NOMO-1 treated with dmso at 0.1 percent for 144 hours (cell line): Measurements from ENCODE around the gene LRRC7.
"Not testable (repeated sequence)": the region's sequence is repeated elsewhere in the genome, so short reads cannot be mapped to it uniquely, and the experiment has no call there.

Source experiments
- DNase-seq: peaks from one replicate; lab custom pipeline; 2025; ENCODE audit not compliant: unreplicated experiment; lab: John Stamatoyannopoulos, UW

LRRC7 gene

DNA sequence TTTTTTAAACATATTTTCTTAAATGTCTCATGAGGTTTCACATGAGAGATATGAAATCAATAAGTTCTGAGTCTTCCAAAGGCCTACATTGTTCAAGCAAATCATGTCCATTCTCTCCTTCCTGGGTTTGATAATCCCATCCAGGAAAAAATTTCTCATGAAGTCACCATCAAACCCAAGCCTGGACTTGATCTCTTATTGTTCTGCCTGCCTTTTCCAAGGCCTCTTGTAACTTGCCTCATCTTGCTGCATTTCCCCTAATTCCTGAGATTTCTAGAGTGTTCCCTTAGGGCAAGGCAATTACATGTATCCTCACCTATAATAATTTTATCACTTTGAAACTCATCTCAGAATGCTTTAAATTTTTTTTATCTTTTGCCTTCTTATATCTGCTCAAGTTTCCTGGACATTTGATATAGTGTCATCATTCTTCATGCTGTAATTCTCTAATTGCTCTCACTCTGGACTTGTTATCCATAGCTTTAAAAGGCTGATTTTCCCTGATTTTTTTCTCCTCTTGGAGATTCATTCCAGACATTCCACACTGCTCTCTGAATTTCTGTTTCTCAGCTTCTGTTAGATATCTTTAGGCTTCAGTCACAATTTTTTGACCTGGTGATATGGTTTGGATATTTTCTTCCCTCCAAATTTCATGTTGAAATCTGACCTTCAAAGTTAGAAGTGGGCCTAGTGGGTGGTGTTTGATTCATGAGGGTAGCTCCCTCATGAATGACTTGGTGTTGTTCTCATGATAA, 126.4 kb downstream of the LRRC7 start:
- no peak for DNase-seq

DNA sequence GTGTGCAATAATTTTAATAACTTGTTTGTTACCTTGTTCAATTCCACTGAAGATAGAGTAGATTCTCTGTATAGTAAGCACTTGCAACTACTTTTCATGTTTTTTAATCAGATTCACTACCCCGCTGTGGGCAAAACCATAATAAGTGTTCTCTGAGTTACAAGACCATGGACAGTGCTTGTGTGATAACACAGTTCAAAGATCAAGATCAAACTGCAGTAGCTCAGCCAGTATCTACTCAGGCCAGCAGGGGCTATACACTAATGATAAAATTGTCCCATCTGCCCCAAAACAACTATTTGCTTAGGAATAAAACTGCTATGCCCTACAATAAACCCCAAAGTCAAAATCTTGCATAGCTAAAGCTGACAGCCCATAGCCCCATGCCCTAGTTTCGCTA, 129.6 kb downstream of the LRRC7 start:
- no peak for DNase-seq

DNA sequence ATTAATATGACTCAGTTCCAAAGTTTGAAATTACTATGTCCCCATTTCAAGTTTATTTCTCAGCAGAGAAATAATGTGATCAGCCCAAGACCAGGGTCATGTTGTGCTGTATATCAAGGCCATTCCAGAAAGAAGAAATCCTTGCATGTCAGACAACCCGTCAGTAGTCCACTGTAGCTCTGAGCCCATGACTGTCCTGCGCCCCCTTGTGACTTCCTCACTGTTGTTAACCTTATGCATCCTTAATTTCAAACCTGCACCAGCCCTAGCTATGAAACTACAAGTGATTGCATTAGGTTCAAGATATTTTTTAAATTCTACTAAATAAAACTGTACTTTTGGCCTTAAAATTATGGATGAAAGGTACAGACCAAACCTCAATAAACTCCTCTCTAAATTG, 133.0 kb downstream of the LRRC7 start:
- DNase-seq = no peak

- no peak for DNase-seq
Observed at GRCh38 chr1:69702085-69702484, 134.4 kb downstream of the LRRC7 start.

DNA sequence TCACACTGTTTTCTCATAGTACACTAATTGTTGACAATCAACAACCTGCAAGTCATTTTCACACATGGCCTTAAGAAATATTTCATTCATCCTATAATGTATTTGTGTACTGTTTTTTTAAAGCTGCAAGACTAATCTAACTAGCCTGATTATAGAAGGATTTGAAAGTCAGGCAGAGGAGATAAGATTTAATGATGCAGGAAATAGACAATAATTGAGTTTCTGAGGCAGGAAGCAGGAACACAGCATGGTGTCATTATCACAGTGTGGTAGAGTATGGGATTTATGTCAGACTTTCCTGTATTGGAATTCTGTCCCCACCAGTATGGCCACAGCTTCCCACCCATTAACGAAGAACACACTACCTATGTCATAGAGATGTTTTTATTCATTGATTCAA, 138.8 kb downstream of the LRRC7 start:
- no peak for DNase-seq

GRCh38 chr1:69707103-69707502, 139.4 kb downstream of the LRRC7 start:
- DNase-seq = no peak

DNA sequence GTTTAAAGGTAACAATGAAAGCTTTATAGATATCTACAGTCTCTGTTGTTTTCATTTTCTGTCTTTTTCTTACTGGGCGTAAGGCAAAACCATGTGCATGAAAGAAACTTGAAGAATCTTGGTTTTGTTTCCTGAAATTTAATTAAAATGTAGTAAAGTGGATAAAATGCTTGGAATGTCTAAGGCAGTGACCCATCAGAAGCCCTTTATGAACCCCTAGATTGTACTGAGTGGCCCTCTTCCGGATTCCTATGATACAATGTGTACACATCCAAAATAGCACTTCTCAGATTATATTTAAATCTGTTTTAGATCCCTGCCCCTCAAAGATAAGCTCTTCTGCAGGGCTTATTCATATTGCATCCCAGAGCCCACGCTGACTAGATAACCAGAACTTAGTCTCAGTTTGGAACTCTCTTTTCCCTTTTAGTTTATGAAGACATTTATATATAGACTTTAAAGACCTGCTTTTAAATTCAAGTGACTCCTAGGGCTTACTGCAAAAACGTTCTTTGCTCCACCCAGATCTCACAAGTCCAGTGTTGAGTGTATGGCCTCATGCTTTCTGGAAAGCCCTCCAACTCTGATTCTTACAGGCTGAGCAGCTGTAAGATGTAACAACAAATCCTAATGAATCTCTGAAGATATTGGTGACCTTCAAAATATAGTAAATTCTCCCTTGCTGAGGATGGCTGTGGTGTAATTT, 142.9 kb downstream of the LRRC7 start:
- no peak for DNase-seq

GRCh38 chr1:69711190-69711930, 143.6 kb downstream of the LRRC7 start:
- DNase-seq = no peak

GRCh38 chr1:69717834-69718233, 150.1 kb downstream of the LRRC7 start:
- DNase-seq = not testable (repeated sequence)

DNA sequence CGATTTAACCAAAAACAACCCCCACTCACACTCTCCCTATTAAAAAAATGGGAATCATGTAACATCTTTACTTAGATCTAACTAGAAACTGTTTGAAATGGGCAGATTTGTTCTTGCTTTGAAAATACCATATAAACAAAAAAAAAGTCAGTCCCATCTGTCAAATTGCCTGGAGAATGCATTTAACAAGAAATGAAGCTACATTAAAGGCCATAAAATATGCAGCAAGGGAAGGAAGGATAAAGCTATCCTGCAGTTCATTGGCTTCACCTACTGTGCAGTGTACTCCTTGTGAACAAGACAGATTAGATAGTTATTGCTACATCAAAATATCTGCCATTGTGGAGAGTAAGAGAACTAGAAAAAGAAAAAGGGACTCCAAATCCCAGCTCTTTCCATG, 160.5 kb downstream of the LRRC7 start:
- DNase-seq = no peak

- no peak for DNase-seq
Observed at GRCh38 chr1:69733061-69733460, 165.3 kb downstream of the LRRC7 start.

GRCh38 chr1:69737527-69738185, 169.9 kb downstream of the LRRC7 start:
- DNase-seq = peak; percentile 12

DNA sequence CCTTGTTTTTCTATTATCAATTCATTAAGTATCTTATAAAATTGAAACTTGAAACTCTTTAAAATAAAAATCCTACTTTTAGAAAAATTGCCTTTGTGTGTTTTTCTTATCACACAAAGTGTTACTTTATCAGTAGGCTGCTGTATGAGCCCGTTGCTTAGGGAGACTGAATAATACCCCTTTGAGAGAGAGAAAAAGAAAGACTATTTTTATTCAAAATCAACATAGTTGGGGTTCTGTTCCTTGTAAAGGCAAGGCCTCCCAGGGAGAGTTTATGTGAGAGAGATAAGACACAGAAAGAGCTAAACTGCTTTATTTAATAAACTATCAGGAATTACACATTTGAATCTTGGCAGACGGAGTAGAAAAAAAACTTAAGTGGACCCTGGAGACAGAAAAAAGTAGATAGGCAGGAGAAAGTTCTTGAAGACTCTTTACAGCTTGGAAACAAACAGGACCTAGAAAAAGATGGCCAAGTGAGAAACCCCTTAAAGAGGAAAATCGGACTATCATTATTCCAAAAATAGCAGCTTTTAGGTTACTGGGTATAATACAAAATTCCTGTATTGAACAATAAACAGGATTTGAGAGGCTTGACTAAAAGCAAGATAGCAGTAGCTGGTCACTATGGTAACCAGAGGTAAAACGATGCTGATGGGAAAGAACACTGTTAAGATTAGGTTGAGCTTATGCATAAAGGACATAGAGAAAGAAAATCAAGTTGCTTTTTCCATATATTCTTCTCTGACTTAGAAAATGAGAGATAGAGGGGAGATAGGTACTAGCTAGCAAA, 170.9 kb downstream of the LRRC7 start:
- no peak for DNase-seq

DNA sequence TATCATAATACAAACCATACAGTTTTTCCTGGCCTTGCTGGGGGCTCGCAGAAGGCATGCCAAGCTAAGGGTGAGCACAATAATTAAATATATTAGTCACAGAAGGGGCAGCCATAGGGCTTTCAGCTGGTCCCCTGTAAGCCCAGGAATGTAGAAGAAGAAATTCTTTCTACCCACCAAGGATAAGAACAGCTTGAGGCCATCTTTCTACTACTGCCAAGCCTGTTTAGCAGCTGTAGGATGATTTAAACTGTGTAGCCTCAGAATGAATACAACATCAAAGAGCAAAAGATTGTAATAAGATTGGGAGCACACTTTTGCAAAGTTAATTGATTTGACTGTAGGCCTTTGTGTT, 171.5 kb downstream of the LRRC7 start:
- DNase-seq = no peak

GRCh38 chr1:69743146-69743545, 175.4 kb downstream of the LRRC7 start:
- peak; percentile 41 for DNase-seq

DNA sequence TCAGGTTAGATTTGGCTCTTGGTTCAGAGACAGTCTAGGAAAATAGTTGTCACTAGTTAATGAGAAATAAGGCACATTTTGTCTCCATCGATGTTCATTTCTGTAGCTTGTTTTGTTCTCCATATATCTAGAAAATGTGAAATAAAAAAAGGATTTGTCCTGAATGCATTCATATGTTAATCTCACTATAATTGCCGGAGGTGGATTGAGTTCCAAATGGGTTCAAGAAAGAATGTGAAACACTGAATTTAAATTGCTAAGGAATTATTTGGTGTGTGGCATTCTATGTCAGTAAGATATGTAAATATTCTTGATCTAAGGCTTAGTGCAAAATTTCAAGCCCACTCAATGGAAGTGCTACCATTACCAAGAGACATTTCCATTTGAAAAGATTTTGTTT, 176.7 kb downstream of the LRRC7 start:
- DNase-seq = no peak

- DNase-seq = no peak
Observed at GRCh38 chr1:69747207-69747606, 179.5 kb downstream of the LRRC7 start.

GRCh38 chr1:69750638-69751037, 182.9 kb downstream of the LRRC7 start:
- no peak for DNase-seq

DNA sequence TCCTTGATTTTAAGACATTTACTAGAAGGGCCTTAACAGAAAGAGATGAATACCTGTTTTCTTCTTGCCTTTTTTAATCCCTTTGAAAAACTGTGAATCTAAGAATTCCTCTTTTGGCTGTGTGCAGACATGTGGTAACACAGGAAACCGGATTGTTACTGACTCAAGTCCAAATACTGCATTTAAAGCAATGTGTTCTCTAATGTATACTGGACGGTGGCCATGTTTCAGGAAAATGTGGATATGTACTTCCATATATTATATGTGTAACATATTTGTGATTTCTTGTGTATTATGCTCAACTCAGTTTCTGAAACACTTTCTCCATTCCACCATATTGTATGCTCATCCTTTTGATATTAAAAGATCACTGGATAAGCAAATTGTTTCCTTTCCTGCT, 185.1 kb downstream of the LRRC7 start:
- DNase-seq = no peak

- DNase-seq = no peak
Observed at GRCh38 chr1:69754521-69754920, 186.8 kb downstream of the LRRC7 start.

GRCh38 chr1:69755647-69756046, 187.9 kb downstream of the LRRC7 start:
- no peak for DNase-seq
